Brain microvascular endothelial cell (primary cell): ENCODE data around the gene PCSK9.

Experiments used
- DNase-seq: peaks from one replicate; pipeline ENCODE4 v3.0.0-alpha.2; 2020
- H3K27ac ChIP-seq: fragments of 250-450 bp; sonication (Bioruptor Pico); 2 replicates; pipeline ENCODE4 v1.5.1; 2020; ENCODE audit warnings: mild to moderate bottlenecking, moderate library complexity
- H3K27me3 ChIP-seq: fragments of 250-450 bp; sonication (Bioruptor Pico); replicated peaks from 2 replicates; pipeline ENCODE4 v1.5.1; 2020; ENCODE audit warnings: mild to moderate bottlenecking
- H3K36me3 ChIP-seq: fragments of 250-450 bp; sonication (Bioruptor Pico); replicated peaks from 2 replicates; pipeline ENCODE4 v1.5.1; 2020; ENCODE audit warnings: mild to moderate bottlenecking
- H3K4me3 ChIP-seq: 2 replicates; pipeline ENCODE4 v1.5.1; 2011; ENCODE audit warnings: low read depth, mild to moderate bottlenecking, control low read depth, low read length, moderate library complexity
- CTCF ChIP-seq: IDR thresholded peaks from 2 replicates; pipeline ENCODE4 v1.5.1; 2011; ENCODE audit warnings: low read depth, mild to moderate bottlenecking, moderate library complexity, low read length, control low read depth, inconsistent platforms; ENCODE audit errors: missing control alignments
- in situ Hi-C: cut with HindIII; loops from 2 replicates; pipeline ENCODE4 v1.10.0; 2017; ENCODE audit warnings: low sequenced_read_pairs, low pct_ligation_motif_present

PCSK9 gene

GRCh38 chr1:54997711-54997986, 41.7 kb upstream of the PCSK9 start:
- Histone ChIP-seq H3K36me3 (no peaks in the 10 kb centered on the region), H3K4me3 (no peak overlapping the region), H3K27ac (no peak overlapping the region), H3K27me3 (peaks cover 11% of the 10 kb centered on the region)
- no peak for DNase-seq
- in situ Hi-C loops = no loop called here
- no peak for TF ChIP-seq CTCF

- Histone ChIP-seq H3K27ac (no peak overlapping the region), H3K27me3 (peaks cover 11% of the 10 kb centered on the region)
Observed at GRCh38 chr1:54998100-54998499, 41.2 kb upstream of the PCSK9 start.

GRCh38 chr1:54998677-54999076, 40.7 kb upstream of the PCSK9 start, which contains the start of gene BSND:
Gene BSND (plus strand): TSS chr1:54998933. CDS start chr1:54999187, 254 bp downstream.
- Histone ChIP-seq H3K27me3 (peaks cover 11% of the 10 kb centered on the region), H3K4me3 (no peak within 1 kb of the TSS), H3K36me3 (no peaks in the 10 kb centered on the region), H3K27ac (no peak within 1 kb of the TSS)
- no peak for DNase-seq
- TF ChIP-seq CTCF = no peak
- in situ Hi-C loops = no loop called here

More at GRCh38 chr1:54998100-54998499, 41.2 kb upstream of the PCSK9 start:
- Histone ChIP-seq H3K36me3 (no peaks in the 10 kb centered on the region), H3K4me3 (no peak overlapping the region)
- no peak for DNase-seq
- in situ Hi-C loops = no loop called here
- no peak for TF ChIP-seq CTCF

- Histone ChIP-seq H3K36me3 (no peaks in the 10 kb centered on the region), H3K27me3 (peaks cover 6% of the 10 kb centered on the region), H3K4me3 (no peak overlapping the region), H3K27ac (no peak overlapping the region)
- no peak for TF ChIP-seq CTCF
- DNase-seq = no peak
- in situ Hi-C loops = no loop called here
Observed at GRCh38 chr1:55000110-55001085, 39.0 kb upstream of the PCSK9 start.

- no peak for TF ChIP-seq CTCF
- in situ Hi-C loops = no loop called here
- no peaks in the 10 kb centered on the region for H3K36me3 ChIP-seq
- no peak overlapping the region for H3K4me3 ChIP-seq
- H3K27ac ChIP-seq = no peak overlapping the region
- H3K27me3 ChIP-seq = peaks cover 3% of the 10 kb centered on the region
- no peak for DNase-seq
Observed at GRCh38 chr1:55001311-55001710, 38.0 kb upstream of the PCSK9 start.
